SK-N-MC (cell line): ENCODE results near the gene LSAMP.

ENCODE experiments used
- DNase-seq: peaks from one replicate; pipeline ENCODE4 v3.0.0-alpha.2; 2011; ENCODE audit warnings: low read depth, low spot score
- H3K27ac ChIP-seq: fragments of 200-600 bp; sonication (generic); 2 replicates; pipeline ENCODE4 v1.5.1; 2016; ENCODE audit warnings: mixed run types
- H3K36me3 ChIP-seq: fragments of 200-600 bp; sonication (generic); 2 replicates; pipeline ENCODE4 v1.6.1; 2017; ENCODE audit warnings: antibody characterized with exemption, low read length, mixed read lengths; ENCODE audit not compliant: insufficient read depth
- H3K4me3 ChIP-seq: fragments of 200-600 bp; sonication (generic); 2 replicates; pipeline ENCODE4 v1.5.1; 2016
- H3K9ac ChIP-seq: fragments of 200-600 bp; sonication (generic); 2 replicates; pipeline ENCODE4 v1.8.0; 2017; ENCODE audit warnings: mixed run types, mixed read lengths; ENCODE audit not compliant: insufficient read length
- H3K9me3 ChIP-seq: fragments of 200-600 bp; sonication (generic); 2 replicates; pipeline ENCODE4 v1.6.1; 2017; ENCODE audit warnings: low read depth, mild to moderate bottlenecking, antibody characterized with exemption, low read length, moderate library complexity, mixed read lengths
- EZH2 ChIP-seq: fragments of 200-600 bp; sonication (generic); IDR thresholded peaks from one replicate; pipeline ENCODE4 v1.6.1; 2017; ENCODE audit warnings: antibody characterized with exemption
- FOXP2 ChIP-seq: optimal IDR thresholded peaks from 2 replicates; pipeline ENCODE3; 2011; ENCODE audit warnings: mild to moderate bottlenecking, moderate library complexity; ENCODE audit not compliant: insufficient read depth; ENCODE audit errors: extremely low read length, control extremely low read depth
- POLR2AphosphoS5 ChIP-seq: IDR thresholded peaks from 2 replicates; pipeline ENCODE4 v1.6.1; 2012; ENCODE audit warnings: mild to moderate bottlenecking, low read depth, low read length, borderline replicate concordance

The LSAMP gene

GRCh38 chr3:116392291-116392690 lies 53.0 kb downstream of the LSAMP start:
- Histone ChIP-seq H3K36me3 (peaks cover 12% of the 10 kb centered on the region), H3K9ac (no peak overlapping the region), H3K4me3 (no peak overlapping the region), H3K9me3 (no peaks in the 10 kb centered on the region), H3K27ac (no peak overlapping the region)
- no peak for DNase-seq
- TF ChIP-seq EZH2: no peak
- TF ChIP-seq FOXP2: no peak
- TF ChIP-seq POLR2AphosphoS5: no peak

GRCh38 chr3:116391296-116392201 lies 53.7 kb downstream of the LSAMP start:
- no peaks in the 10 kb centered on the region for H3K9me3 ChIP-seq
- TF ChIP-seq FOXP2: no peak
- TF ChIP-seq POLR2AphosphoS5: no peak
- TF ChIP-seq EZH2: no peak
- no peak for DNase-seq
- peaks cover 20% of the 10 kb centered on the region for H3K36me3 ChIP-seq
- H3K4me3 ChIP-seq: no peak overlapping the region
- H3K9ac ChIP-seq: no peak overlapping the region
- H3K27ac ChIP-seq: no peak overlapping the region

- H3K9ac ChIP-seq: no peak overlapping the region
- DNase-seq: no peak
- peaks cover 23% of the 10 kb centered on the region for H3K36me3 ChIP-seq
- H3K9me3 ChIP-seq: no peaks in the 10 kb centered on the region
- no peak overlapping the region for H3K4me3 ChIP-seq
- TF ChIP-seq EZH2 (no peak), FOXP2 (no peak), POLR2AphosphoS5 (no peak)
- H3K27ac ChIP-seq: peak overlapping the region; percentile 46; the same call in 1 of the 2 replicates
These were observed 55.0 kb downstream of the LSAMP start for GRCh38 chr3:116390318-116390717.

- no peak overlapping the region for H3K27ac ChIP-seq
- H3K4me3 ChIP-seq: no peak overlapping the region
- TF ChIP-seq POLR2AphosphoS5: no peak
- TF ChIP-seq FOXP2: no peak
- no peaks in the 10 kb centered on the region for H3K9me3 ChIP-seq
- DNase-seq: no peak
- no peak overlapping the region for H3K9ac ChIP-seq
- H3K36me3 ChIP-seq: peaks cover 27% of the 10 kb centered on the region
These were observed 56.4 kb downstream of the LSAMP start for GRCh38 chr3:116388867-116389385.

GRCh38 chr3:116386168-116386567 lies 59.1 kb downstream of the LSAMP start:
- TF ChIP-seq POLR2AphosphoS5 (no peak), FOXP2 (no peak), EZH2 (no peak)
- H3K4me3 ChIP-seq: no peak overlapping the region
- no peak for DNase-seq
- H3K9ac ChIP-seq: no peak overlapping the region
- no peak overlapping the region for H3K27ac ChIP-seq
- H3K9me3 ChIP-seq: no peaks in the 10 kb centered on the region
- peaks cover 35% of the 10 kb centered on the region for H3K36me3 ChIP-seq

- peaks cover 35% of the 10 kb centered on the region for H3K36me3 ChIP-seq
- no peaks in the 10 kb centered on the region for H3K9me3 ChIP-seq
- TF ChIP-seq EZH2 (no peak), POLR2AphosphoS5 (no peak), FOXP2 (no peak)
- H3K27ac ChIP-seq: no peak overlapping the region
- H3K9ac ChIP-seq: no peak overlapping the region
- H3K4me3 ChIP-seq: no peak overlapping the region
- DNase-seq: no peak
These were observed 60.6 kb downstream of the LSAMP start for GRCh38 chr3:116384717-116385116.

GRCh38 chr3:116378077-116378476 lies 67.2 kb downstream of the LSAMP start:
- H3K9me3 ChIP-seq: no peaks in the 10 kb centered on the region
- peaks cover 7% of the 10 kb centered on the region; the same call in 1 of the 2 replicates for H3K36me3 ChIP-seq
- no peak for DNase-seq
- H3K27ac ChIP-seq: peak overlapping the region; percentile 44
- no peak overlapping the region for H3K9ac ChIP-seq
- no peak overlapping the region for H3K4me3 ChIP-seq
- TF ChIP-seq POLR2AphosphoS5 (no peak), FOXP2 (no peak), EZH2 (no peak)

- H3K27ac ChIP-seq: peak overlapping the region; percentile 39
- no peak for TF ChIP-seq EZH2
- no peak for TF ChIP-seq FOXP2
- no peak for TF ChIP-seq POLR2AphosphoS5
- H3K9me3 ChIP-seq: no peaks in the 10 kb centered on the region
- no peak overlapping the region for H3K9ac ChIP-seq
- DNase-seq: no peak
- H3K4me3 ChIP-seq: no peak overlapping the region
- H3K36me3 ChIP-seq: peaks cover 15% of the 10 kb centered on the region
These were observed 70.4 kb downstream of the LSAMP start for GRCh38 chr3:116374901-116375300.

GRCh38 chr3:116367761-116368395 lies 77.4 kb downstream of the LSAMP start:
- Histone ChIP-seq H3K9ac (no peak overlapping the region), H3K4me3 (no peak overlapping the region), H3K9me3 (peaks cover 6% of the 10 kb centered on the region; the same call in 1 of the 2 replicates), H3K27ac (no peak overlapping the region), H3K36me3 (peaks cover 30% of the 10 kb centered on the region)
- no peak for DNase-seq
- TF ChIP-seq FOXP2: no peak
- TF ChIP-seq POLR2AphosphoS5: no peak
- no peak for TF ChIP-seq EZH2
